ENCODE results near the gene SLC7A14. TPM values are rescaled to one million over a fixed set of nuclear protein-coding genes. Genes with fewer than 3 reads are reported as not detected.

The SLC7A14 gene
- total RNA-seq, 4 donors from 2014 or later: under 0.01 to 0.06 (median under 0.01) TPM; not detected in 1

DNA sequence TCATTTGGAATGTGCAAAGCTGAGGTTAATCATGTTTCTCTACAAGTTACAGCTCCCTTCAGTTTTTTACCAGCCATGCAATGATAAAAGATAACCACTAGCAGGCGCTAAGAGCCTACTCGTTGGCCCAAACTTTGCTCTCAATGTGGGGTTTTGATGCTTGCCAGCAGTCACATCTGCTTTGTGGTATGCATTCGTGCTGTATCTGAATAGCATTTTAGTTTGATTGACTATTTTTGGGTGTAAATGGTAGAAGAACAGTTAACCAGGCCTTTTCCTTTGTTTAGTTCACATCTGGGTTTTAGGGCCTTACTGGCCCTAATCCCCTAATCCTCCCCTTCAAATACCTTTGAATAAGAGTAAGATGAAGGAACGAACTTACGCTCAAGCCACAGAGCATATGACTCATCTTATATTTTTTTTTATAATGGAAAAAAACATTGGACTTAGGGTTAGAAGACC is 171.6 kb downstream of the SLC7A14 start:
- DNase-seq (ENCODE audit: low spot score): no peak
- TF ChIP-seq, protein P1, sequence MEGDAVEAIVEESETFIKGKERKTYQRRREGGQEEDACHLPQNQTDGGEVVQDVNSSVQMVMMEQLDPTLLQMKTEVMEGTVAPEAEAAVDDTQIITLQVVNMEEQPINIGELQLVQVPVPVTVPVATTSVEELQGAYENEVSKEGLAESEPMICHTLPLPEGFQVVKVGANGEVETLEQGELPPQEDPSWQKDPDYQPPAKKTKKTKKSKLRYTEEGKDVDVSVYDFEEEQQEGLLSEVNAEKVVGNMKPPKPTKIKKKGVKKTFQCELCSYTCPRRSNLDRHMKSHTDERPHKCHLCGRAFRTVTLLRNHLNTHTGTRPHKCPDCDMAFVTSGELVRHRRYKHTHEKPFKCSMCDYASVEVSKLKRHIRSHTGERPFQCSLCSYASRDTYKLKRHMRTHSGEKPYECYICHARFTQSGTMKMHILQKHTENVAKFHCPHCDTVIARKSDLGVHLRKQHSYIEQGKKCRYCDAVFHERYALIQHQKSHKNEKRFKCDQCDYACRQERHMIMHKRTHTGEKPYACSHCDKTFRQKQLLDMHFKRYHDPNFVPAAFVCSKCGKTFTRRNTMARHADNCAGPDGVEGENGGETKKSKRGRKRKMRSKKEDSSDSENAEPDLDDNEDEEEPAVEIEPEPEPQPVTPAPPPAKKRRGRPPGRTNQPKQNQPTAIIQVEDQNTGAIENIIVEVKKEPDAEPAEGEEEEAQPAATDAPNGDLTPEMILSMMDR (IDR thresholded peaks at IDR 0.05): peak in 2 of 3 donors; percentile 47 to 80
- ATAC-seq (ENCODE audit: low FRiP score): peak; percentile 64

DNA sequence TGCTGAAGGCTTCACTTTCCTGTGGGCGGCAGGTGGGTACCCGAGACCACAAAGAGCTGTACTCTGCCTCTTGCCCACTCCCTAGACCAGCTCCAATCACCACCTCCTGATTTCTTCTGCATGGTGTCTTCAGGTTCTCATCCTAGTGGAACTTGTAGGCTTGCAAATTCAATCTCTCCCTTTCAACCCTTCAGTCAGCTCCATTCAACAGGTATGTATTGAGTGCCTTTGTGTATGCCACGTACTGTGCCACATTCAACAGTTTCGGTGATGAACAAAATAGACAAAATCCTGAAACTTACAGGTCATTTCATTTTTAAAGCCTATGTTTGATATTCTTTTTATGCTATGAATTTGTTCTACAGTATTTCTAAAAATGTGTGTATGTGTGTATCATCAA is 172.6 kb downstream of the SLC7A14 start:
- DNase-seq (ENCODE audit: low spot score): no peak
- TF ChIP-seq, protein P1 (IDR thresholded peaks at IDR 0.05): no peak
- ATAC-seq (ENCODE audit: low FRiP score): no peak

DNA sequence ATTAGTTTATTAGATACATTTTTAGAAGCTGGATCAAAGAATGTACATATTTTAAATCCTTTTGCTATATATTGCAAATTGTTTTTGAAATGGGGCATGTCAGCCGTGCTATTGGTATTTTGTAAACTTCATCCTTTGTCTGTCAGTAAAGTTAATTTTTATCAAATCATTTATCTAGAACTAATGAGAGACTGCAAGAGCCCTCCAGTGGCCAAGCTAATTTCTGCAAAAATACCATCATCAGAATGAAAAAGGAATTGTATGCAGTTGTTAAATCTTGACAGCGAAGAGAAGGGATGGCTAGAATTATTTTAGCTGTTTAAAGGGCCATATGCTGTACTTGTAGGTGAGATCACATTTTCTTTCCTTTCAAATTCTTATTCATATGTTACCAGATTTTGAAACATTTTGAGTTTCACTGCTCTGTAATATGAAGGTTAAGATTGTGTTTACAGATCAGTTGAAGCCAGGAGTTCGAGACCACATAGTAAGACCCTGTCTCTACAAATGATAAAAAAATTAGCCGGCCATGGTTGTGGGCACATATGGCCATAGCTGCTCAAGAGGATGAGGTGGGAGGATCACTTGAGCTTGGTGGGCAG is 175.3 kb downstream of the SLC7A14 start:
- TF ChIP-seq, protein P1 (IDR thresholded peaks at IDR 0.05): no peak
- no peak for ATAC-seq (ENCODE audit: low FRiP score)
- no peak for DNase-seq (ENCODE audit: low spot score)

Other genes starting within 250 kb of the SLC7A14 start
- 10 to 100 TPM; 38.9 to 79.1 (median 54.9) TPM for gene SKIL, start 228.4 kb downstream of the SLC7A14 start, total RNA-seq
- gene CLDN11, start 167.2 kb downstream of the SLC7A14 start, total RNA-seq: 10 to 100 TPM; 24.6 to 57.6 (median 47.8) TPM